Endometrial microvascular endothelial cells (primary cell): ENCODE measurements around the gene SNX1. TPM values are rescaled to one million over a fixed set of nuclear protein-coding genes. Genes with fewer than 3 reads are reported as not detected.
"Not testable (repeated sequence)": the region's sequence is repeated elsewhere in the genome, so short reads cannot be mapped to it uniquely, and the experiment has no call there.

ENCODE experiments used
- in situ Hi-C: cut with HindIII; loops from 2 replicates; pipeline ENCODE4 v1.10.0; 2017; ENCODE audit warnings: low sequenced_read_pairs, low pct_unique_long_range_greater_than_20kb; ENCODE audit errors: inconsistent ontology term
- total RNA-seq: library from RNA; depleted of rRNA; stranded (reverse); fragments of >200 nt; gene quantifications from one replicate; pipeline ENCODE4 v1.2.3, GENCODE V29; 2015; ENCODE audit errors: inconsistent ontology term

The SNX1 gene
- total RNA-seq, 1 donor from 2014 or later, result 25.9 TPM

- in situ Hi-C loops, result no loop called here
These were observed 23.6 kb upstream of the SNX1 start for GRCh38 chr15:64071931-64072765.

- in situ Hi-C loops, result no loop called here
These were observed 23.0 kb upstream of the SNX1 start for GRCh38 chr15:64072812-64073211.

GRCh38 chr15:64073496-64073895, 22.3 kb upstream of the SNX1 start:
- in situ Hi-C loops, result not testable (repeated sequence)

GRCh38 chr15:64082757-64083156, 13.0 kb upstream of the SNX1 start:
- in situ Hi-C loops, result no loop called here

- in situ Hi-C loops, result no loop called here
These were observed 6.1 kb upstream of the SNX1 start for GRCh38 chr15:64089543-64090280.

- in situ Hi-C loops, result no loop called here
These were observed 5.3 kb upstream of the SNX1 start for GRCh38 chr15:64090527-64090926.

- in situ Hi-C loops, result no loop called here
These were observed 3.5 kb upstream of the SNX1 start for GRCh38 chr15:64092075-64092820.

GRCh38 chr15:64092864-64093626, 2.7 kb upstream of the SNX1 start:
- in situ Hi-C loops, result no loop called here

- in situ Hi-C loops, result no loop called here
These were observed 2.0 kb upstream of the SNX1 start, which contains the start of gene CIAO2A for GRCh38 chr15:64093627-64094417. TSS of gene CIAO2A (minus strand) at chr15:64093838. CDS start at chr15:64093768, 70 bp downstream.

GRCh38 chr15:64095431-64095794, 369 bp upstream of the SNX1 start:
- in situ Hi-C loops, result no loop called here

- in situ Hi-C loops, result no loop called here
These were observed 1.0 kb downstream of the SNX1 start for GRCh38 chr15:64096668-64097384.

- in situ Hi-C loops, result no loop called here
These were observed 3.6 kb downstream of the SNX1 start for GRCh38 chr15:64099379-64099778.

GRCh38 chr15:64100958-64101357, 5.2 kb downstream of the SNX1 start:
- in situ Hi-C loops, result no loop called here

- in situ Hi-C loops, result no loop called here
These were observed 6.7 kb downstream of the SNX1 start for GRCh38 chr15:64102497-64102896.

GRCh38 chr15:64105113-64105704, 9.4 kb downstream of the SNX1 start:
- in situ Hi-C loops, result no loop called here

GRCh38 chr15:64107337-64107736, 11.6 kb downstream of the SNX1 start:
- in situ Hi-C loops, result no loop called here

- in situ Hi-C loops, result not testable (repeated sequence)
These were observed 14.4 kb downstream of the SNX1 start for GRCh38 chr15:64110108-64110701.
